A673 (cell line): ENCODE data around the gene TNFSF9.

Experiments used
- CTCF ChIP-seq: fragments of 300-800, 200-600 bp; sonication (generic); conservative IDR thresholded peaks from 2 replicates; pipeline ENCODE4 v1.5.1; 2017; ENCODE audit warnings: low read depth, mild to moderate bottlenecking, antibody characterized with exemption, low read length, moderate library complexity, mixed read lengths
- EZH2 ChIP-seq: fragments of 200-600 bp; sonication (generic); IDR thresholded peaks from 2 replicates; pipeline ENCODE4 v1.6.1; 2017; ENCODE audit warnings: borderline replicate concordance, low read depth, mild to moderate bottlenecking, mixed read lengths, antibody characterized with exemption, low read length; ENCODE audit not compliant: poor library complexity, severe bottlenecking

- TF ChIP-seq CTCF (no peak), EZH2 (no peak)
Measured at GRCh38 chr19:6535558-6536137, 4.8 kb downstream of the TNFSF9 start.
